Measurements from ENCODE around the gene TMPRSS12.

DNA sequence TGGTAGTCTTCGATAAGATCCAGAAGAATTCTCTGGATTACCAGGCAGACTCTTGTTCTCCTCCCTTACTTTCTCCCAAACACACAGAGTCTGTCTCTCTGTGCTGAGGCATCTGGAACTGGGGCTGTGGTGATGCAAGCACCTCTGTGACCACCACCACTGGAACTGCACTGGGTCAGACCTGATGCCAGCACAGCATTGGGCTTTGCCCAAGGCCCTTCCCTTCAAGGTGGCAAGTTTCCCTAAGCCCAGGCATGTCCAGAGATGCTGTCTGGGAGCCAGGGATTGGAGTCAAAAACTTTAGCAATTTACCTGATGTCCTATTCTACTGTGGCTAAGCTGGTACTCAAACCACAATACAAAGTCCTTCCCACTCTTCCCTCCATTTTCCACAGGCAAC, 14.6 kb upstream of the TMPRSS12 start:
- TF ChIP-seq, protein P1, sequence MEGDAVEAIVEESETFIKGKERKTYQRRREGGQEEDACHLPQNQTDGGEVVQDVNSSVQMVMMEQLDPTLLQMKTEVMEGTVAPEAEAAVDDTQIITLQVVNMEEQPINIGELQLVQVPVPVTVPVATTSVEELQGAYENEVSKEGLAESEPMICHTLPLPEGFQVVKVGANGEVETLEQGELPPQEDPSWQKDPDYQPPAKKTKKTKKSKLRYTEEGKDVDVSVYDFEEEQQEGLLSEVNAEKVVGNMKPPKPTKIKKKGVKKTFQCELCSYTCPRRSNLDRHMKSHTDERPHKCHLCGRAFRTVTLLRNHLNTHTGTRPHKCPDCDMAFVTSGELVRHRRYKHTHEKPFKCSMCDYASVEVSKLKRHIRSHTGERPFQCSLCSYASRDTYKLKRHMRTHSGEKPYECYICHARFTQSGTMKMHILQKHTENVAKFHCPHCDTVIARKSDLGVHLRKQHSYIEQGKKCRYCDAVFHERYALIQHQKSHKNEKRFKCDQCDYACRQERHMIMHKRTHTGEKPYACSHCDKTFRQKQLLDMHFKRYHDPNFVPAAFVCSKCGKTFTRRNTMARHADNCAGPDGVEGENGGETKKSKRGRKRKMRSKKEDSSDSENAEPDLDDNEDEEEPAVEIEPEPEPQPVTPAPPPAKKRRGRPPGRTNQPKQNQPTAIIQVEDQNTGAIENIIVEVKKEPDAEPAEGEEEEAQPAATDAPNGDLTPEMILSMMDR (conservative IDR thresholded peaks at IDR 0.05; ENCODE audit: low read depth, low read length) = no peak
- TF ChIP-seq EZH2 (IDR thresholded peaks at IDR 0.05; ENCODE audit: low read length, unreplicated experiment) = no peak
